WI38 (cell line): ENCODE measurements around the gene PSMD14.

Experiments
- H3K4me3 ChIP-seq: 2 replicates; pipeline ENCODE4 v1.5.1; 2011; ENCODE audit warnings: low read depth, mild to moderate bottlenecking, control low read depth, low read length
- TF ChIP-seq, protein P1 (sequence below): IDR thresholded peaks from 2 replicates; pipeline ENCODE4 v1.5.1; 2012; ENCODE audit warnings: low read depth, mild to moderate bottlenecking, control low read depth, low read length

Gene PSMD14

DNA sequence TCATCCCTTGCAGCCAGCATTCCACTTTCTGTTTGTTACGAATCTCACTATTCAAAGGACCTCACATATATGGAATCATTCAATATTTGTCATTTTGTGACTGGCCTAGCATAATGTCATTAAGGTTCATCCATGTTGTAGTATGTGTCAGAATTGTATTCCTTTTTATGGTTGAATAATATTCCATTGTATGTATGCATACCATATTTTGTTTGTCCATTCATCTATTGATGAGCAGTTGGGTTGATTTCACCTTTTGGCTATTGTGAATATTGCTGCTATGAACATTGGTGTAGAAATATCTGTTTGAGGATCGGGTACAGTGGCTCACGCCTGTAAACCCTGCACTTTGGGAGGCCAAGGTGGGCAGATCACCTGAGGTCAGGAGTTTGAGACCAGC, 35.0 kb downstream of the PSMD14 start:
- H3K4me3 ChIP-seq, result no peak overlapping the region
- TF ChIP-seq, protein P1, sequence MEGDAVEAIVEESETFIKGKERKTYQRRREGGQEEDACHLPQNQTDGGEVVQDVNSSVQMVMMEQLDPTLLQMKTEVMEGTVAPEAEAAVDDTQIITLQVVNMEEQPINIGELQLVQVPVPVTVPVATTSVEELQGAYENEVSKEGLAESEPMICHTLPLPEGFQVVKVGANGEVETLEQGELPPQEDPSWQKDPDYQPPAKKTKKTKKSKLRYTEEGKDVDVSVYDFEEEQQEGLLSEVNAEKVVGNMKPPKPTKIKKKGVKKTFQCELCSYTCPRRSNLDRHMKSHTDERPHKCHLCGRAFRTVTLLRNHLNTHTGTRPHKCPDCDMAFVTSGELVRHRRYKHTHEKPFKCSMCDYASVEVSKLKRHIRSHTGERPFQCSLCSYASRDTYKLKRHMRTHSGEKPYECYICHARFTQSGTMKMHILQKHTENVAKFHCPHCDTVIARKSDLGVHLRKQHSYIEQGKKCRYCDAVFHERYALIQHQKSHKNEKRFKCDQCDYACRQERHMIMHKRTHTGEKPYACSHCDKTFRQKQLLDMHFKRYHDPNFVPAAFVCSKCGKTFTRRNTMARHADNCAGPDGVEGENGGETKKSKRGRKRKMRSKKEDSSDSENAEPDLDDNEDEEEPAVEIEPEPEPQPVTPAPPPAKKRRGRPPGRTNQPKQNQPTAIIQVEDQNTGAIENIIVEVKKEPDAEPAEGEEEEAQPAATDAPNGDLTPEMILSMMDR, result no peak

DNA sequence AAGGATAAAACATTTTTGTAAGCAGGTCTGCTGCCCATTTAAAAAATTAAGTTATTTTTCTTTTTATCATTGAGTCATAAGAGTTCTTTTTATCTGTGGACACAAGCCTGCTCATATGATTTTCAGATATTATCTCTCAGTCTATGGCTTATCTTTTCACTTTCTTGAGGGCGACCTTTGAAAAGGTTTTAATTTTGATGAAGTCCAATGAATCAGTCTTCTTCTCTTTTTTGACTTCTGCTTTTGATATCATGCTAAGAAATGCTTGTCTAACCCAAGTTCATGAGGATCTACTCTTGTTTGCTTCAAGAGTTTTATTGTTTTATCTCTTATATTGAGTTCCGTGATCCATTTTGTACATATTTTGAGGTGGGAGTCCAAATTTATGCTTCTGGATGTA, 36.5 kb downstream of the PSMD14 start:
- no peak overlapping the region for H3K4me3 ChIP-seq
- TF ChIP-seq, protein P1, result no peak

DNA sequence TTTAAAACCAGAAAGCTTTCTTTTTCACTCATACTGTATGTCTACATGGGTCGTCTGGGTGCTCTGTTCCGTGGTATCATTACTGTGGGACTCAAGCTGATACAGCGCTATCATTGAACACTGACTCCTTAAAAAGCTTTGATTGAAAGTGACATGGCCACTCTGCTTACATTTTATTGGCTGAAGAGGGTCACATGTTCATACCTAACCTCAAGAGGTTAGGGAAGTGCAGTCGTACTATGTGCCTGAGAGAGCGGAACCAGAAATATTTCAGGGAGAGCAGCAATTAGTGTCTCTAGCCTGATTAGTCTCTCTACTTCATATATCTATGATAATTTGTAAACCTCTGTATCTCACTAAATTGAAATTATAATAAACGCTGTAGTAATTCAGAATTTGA, 43.5 kb downstream of the PSMD14 start:
- no peak overlapping the region for H3K4me3 ChIP-seq
- TF ChIP-seq, protein P1, result no peak

DNA sequence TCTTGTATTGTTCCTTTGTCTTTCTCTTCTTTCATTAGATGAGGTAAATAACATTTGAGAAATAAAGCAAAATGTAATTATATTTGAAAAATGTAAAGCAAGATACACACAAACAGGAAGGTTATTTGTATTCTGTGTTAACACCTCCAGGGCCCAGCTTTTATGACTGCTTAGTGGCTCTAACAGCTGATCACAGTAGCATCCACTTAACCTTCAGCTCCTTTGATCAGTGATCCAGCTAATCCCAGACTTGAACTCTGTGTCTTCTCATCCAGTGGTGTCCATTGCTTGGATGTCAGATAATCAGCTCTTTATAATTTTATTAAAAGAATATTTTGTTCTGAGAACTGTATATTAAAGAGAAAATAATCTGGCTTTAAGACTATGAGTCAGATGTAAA, 44.5 kb downstream of the PSMD14 start:
- H3K4me3 ChIP-seq, result no peak overlapping the region

DNA sequence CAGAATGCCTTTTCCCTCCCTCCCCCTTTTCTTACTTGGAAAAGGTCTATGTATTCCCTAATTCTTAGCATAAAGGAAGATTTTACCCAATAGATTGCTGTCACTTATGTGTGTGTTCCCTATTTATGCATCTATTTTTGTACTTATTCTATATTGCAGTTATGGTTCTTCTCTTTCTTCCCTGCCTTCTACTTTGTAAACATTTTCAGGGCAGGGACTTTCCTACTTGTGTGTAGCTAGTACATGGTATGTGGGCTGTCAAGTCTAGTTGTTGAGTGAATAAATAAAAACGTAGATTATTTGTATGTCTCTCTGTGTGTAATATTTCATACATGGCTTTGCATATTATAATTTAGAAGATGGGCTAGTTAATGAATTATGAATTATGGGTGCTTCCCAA, 45.3 kb downstream of the PSMD14 start:
- TF ChIP-seq, protein P1, result no peak
- H3K4me3 ChIP-seq, result no peak overlapping the region

More for the DNA sequence above, 44.5 kb downstream of the PSMD14 start:
- TF ChIP-seq, protein P1, result no peak

DNA sequence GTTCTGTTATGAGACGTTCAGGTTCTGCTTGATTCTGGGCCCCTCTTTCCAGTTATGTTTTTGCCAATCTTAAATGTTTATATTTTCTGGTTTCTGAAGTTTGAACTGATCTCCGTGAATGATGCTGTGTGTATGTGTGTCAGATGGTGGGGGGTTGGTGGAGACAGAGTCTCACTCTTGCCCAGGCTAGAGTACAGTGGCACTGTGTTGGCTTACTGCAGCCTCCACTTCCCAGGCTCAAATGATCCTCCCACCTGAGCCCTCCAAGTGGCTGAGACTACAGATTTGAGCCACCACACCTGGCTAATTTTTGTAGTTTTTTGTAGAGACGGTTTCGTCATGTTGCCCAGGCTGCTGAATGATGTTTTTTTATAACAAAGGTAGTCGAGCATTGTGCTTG, 45.9 kb downstream of the PSMD14 start:
- TF ChIP-seq, protein P1, result no peak

DNA sequence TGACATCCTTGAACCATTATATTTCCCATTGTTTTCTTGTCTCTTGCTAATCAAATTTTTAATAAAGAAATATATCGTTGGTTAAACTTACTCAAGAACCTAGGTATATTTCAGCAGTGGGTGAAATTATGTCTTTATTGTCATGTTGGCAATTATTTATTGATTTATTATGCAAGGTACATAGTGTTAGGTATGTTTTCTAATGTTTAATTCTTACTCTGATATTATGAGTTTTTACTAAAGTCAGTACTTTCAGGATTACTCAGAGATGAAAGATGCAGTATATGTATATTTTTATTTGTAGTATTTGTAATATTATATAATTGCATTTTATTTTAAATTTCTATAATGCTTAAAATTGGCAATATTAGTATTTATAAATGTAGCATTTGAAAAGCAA, 46.9 kb downstream of the PSMD14 start:
- TF ChIP-seq, protein P1, result no peak
- no peak overlapping the region for H3K4me3 ChIP-seq

More for the DNA sequence above, 45.9 kb downstream of the PSMD14 start:
- H3K4me3 ChIP-seq, result no peak overlapping the region
